ENCODE measurements around the gene GAPVD1.

Gene GAPVD1

GRCh38 chr9:125407974-125408900, 146.6 kb downstream of the GAPVD1 start:
- peak; percentile 77 for DNase-seq

DNA sequence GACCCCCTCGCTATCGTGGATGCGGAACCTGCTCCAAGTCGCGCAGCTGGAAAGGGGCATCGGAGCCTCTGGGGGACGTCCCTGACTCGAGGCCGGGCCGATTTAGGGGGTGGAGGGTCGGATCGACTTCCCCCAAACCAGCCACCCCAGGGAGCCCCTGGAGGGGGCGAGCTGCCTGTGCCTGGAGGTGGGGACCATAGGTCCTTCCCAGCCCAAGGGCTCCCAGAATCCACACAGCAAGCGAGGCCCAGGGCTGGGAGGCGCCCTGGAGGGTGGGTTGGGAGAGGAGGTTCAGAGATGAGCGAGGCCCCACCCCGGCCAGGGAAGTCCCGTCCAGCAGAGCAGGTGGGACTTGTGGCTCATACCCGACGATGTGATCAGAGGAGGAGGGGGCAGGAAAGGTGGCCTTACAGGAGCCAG, 147.6 kb downstream of the GAPVD1 start:
- no peak for DNase-seq

DNA sequence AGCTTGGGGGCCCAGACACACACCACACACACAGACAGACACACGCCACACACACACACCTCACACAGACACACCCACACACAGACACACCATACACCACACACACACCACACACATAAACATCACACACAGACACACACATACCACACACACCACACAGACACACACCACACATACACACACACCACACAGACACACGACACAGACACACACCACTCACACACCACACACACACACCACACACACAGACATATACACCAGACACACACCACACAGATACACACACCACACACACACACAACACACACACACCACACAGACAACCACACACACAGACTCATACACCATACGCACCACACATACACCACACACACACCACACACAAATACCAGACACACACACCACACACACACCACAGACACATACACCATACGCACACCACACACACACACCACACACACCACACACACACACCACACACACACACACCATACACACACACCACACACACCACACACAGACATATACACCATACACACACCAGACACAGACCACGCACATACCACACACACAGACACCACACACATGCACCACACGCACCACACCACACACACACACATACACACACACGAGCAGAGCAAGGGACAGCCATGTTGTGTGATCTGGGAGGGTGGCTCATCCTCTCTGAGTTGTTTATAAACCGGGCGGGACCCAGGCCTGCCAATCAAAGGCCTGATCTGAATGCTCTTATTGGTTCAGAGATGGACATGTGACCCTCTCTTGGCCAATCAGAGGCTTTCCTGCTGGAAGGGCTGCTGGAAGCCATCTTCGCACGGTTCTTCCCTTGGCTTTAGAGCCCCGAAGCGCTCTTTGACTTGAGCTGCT, 148.3 kb downstream of the GAPVD1 start:
- peak; percentile 41 for DNase-seq

DNA sequence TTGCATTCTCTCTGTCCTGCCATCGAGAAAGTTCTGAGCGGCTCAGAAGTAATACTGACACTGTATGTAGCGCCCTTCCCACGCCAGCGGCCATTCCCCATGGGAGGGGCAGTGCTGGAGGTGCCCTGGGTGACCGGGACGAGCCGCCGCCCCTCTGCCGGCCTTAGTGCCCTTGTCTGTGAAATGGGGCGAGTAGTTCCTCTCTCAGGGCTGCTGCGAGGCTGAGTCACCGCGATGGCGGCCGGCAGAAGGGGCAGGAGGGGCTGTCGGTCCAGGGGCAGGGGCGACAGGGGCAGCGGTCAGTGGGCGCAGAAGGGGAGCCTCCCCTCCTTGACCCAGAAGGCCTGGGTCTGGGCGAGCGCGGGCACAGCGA, 148.9 kb downstream of the GAPVD1 start:
- no peak for DNase-seq

DNA sequence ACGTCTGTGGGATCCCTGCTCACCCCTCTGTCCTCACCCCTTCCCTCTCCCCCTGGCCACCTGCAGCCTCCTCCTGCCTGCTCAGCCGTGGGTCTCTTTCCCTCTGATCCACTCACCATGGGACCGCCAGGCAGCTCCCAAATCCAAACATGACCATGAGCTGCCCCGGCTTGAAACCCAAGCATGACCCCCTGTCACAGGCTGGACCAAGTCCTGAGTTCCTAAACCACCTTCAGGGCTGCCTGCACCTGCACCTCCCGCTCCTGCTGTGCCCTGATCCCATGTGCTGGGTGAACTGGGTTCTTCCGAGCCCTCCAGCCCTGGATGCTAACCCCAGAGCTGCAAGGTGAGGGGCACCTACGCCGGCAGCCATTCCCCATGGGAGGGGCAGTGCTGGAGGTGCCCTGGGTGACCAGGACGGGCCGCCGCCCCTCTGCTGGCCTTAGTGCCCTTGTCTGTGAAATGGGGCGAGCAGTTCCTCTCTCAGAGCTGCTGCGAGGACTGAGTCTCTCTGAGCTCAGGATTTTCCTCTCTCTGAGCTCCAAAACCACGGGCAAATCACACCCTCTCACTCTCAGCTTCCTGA, 149.6 kb downstream of the GAPVD1 start:
- no peak for DNase-seq

GRCh38 chr9:125412166-125412565, 150.5 kb downstream of the GAPVD1 start:
- no peak for DNase-seq

DNA sequence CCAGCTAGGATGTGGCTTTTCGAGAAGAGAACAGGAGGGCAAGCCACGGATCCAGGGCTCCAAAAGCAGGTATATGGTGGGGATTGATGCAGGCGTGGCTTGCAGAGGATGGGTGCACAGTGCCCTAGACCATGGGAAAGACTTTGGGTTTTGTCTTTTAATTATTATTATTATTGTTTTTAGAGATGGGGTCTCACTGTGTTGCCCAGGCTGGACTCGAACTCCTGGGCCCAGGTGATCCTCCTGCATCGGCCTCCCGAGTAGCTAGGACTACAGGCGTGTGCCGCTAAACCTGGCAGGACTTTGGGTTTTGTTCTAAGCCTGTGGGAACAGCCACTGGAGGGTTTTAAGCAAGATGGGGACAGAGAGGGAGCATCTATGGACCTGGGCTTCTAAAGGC, 152.0 kb downstream of the GAPVD1 start:
- DNase-seq: no peak

GRCh38 chr9:125415583-125416460, 154.2 kb downstream of the GAPVD1 start:
- DNase-seq: no peak

DNA sequence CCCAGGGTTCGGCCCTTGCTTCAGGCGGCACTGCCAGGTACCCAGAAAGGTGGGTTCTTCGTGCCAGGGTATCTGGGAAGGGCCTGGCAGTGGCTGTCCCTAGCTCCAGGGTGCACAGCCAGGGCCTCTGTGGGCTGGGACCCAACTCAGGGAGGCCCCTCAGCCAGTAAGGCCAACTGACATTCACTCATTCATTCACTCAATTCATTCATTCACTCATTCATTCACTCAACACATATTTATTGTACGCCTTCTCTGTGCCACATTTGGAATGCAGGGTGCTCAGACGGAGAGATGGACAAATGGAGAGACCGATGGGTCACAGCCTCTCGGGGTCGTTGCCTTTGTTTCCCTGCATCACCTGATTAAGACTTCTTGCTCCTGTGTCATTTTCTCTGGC, 154.9 kb downstream of the GAPVD1 start:
- no peak for DNase-seq

Measured in EL (cell line).